A549 (cell line): ENCODE results near the gene KRTAP16-1. TPM values are rescaled to one million over a fixed set of nuclear protein-coding genes. Genes with fewer than 3 reads are reported as not detected.

Experiments
- ATAC-seq, 2 experiments: fragments of 200-7000 bp in 1 of 2; fragments of >200 bp in 1 of 2; cut with Nextera tagmentation in 1 of 2; cut with Tn5 transposase in 1 of 2; 3 replicates each; pipeline versions ENCODE4 v1.8.0 to v1.9.1; 2018 to 2020; ENCODE audit warnings: mild to moderate bottlenecking in 1 of 2, moderate library complexity in 1 of 2
- CTCF ChIA-PET: fragments of 300-600 bp; sonication (Branson Sonifier 250); formaldehyde crosslinking; extraction: SDS; loops from one replicate; lab custom pipeline; 2021; ENCODE audit warnings: antibody characterized with exemption, inconsistent platforms; lab: Yijun Ruan, JAX
- POLR2A ChIA-PET: fragments of 350-600 bp; formaldehyde crosslinking; extraction: SDS; loops from one replicate; lab custom pipeline; 2021; ENCODE audit warnings: antibody characterized with exemption, inconsistent platforms; lab: Yijun Ruan, JAX
- DNase-seq, 2 experiments: peaks; one replicate each; pipeline versions ENCODE4 v3.0.0 to v3.0.0-alpha.2; 2011 to 2016; ENCODE audit warnings: low read depth in 1 of 2, low spot score in 1 of 2
- FAIRE-seq: peaks from 2 replicates; lab custom pipeline; 2011; peaks lifted over from hg19 to GRCh38; lab: Jason Lieb, UNC
- H3K27ac ChIP-seq, 2 experiments: fragments of >200 bp; sonication (Bioruptor Twin); formaldehyde crosslinking; 3 replicates each; pipeline ENCODE4 v1.5.1; 2016 to 2017
- H3K4me1 ChIP-seq: fragments of >200 bp; sonication (Bioruptor Twin); formaldehyde crosslinking; 3 replicates; pipeline ENCODE4 v1.6.1; 2016
- H3K4me2 ChIP-seq: fragments of >200 bp; sonication (Bioruptor Twin); formaldehyde crosslinking; 3 replicates; pipeline ENCODE4 v1.6.1; 2016
- H3K4me3 ChIP-seq: fragments of >200 bp; sonication (Bioruptor Twin); formaldehyde crosslinking; 3 replicates; pipeline ENCODE4 v1.5.1; 2016
- H3K9me3 ChIP-seq: fragments of >200 bp; sonication (Bioruptor Twin); formaldehyde crosslinking; 3 replicates; pipeline ENCODE4 v1.6.1; 2016
- CEBPB ChIP-seq, 2 experiments: fragments of >200 bp in 1 of 2; sonication (Bioruptor Twin) in 1 of 2; formaldehyde crosslinking in 1 of 2; IDR thresholded peaks; 2 replicates each; pipeline ENCODE4 v1.6.1; 2012 to 2016
- CHD2 ChIP-seq: fragments of 150-350 bp; IDR thresholded peaks from 2 replicates; pipeline ENCODE4 v1.6.1; 2014; ENCODE audit warnings: low read length; ENCODE audit not compliant: partially characterized antibody
- FOSB ChIP-seq: fragments of 250-450 bp; sonication (Bioruptor Pico); IDR thresholded peaks from 2 replicates; pipeline ENCODE4 v1.5.0; 2020; ENCODE audit warnings: mild to moderate bottlenecking, moderate library complexity
- FOXS1 ChIP-seq: fragments of 250-450 bp; sonication (Bioruptor Pico); IDR thresholded peaks from 2 replicates; pipeline ENCODE4 v1.5.0; 2020; ENCODE audit warnings: mild to moderate bottlenecking, moderate library complexity
- HEYL ChIP-seq: fragments of 250-450 bp; sonication (Bioruptor Pico); IDR thresholded peaks from 2 replicates; pipeline ENCODE4 v1.8.0; 2021; ENCODE audit warnings: mild to moderate bottlenecking, moderate library complexity
- JUN ChIP-seq, 2 experiments: fragments of >200 bp; sonication (Bioruptor Twin); formaldehyde crosslinking; IDR thresholded peaks; 2 replicates in 1 of 2; 3 replicates in 1 of 2; pipeline ENCODE4 v1.6.1; 2016 to 2017
- KDM1A ChIP-seq: fragments of 200-600 bp; sonication (generic); IDR thresholded peaks from 2 replicates; pipeline ENCODE4 v1.6.1; 2016; ENCODE audit warnings: low read depth, mild to moderate bottlenecking
- KDM5A ChIP-seq: fragments of 200-600 bp; sonication (generic); IDR thresholded peaks from 2 replicates; pipeline ENCODE4 v1.6.1; 2016; ENCODE audit warnings: antibody characterized with exemption, mild to moderate bottlenecking
- MAFK ChIP-seq: fragments of 450-650 bp; IDR thresholded peaks from 2 replicates; pipeline ENCODE4 v1.6.1; 2014; ENCODE audit not compliant: partially characterized antibody
- NFE2L2 ChIP-seq: fragments of 150-350 bp; conservative IDR thresholded peaks from 2 replicates; pipeline ENCODE4 v1.6.1; 2014; ENCODE audit warnings: low read length
- RAD21 ChIP-seq, 2 experiments: fragments of >200 bp in 1 of 2; sonication (Bioruptor Twin) in 1 of 2; formaldehyde crosslinking in 1 of 2; IDR thresholded peaks in 1 of 2; conservative IDR thresholded peaks in 1 of 2; 2 replicates in 1 of 2; 3 replicates in 1 of 2; pipeline ENCODE4 v1.6.1; 2012 to 2018; ENCODE audit warnings: inconsistent platforms in 1 of 2
- RARB ChIP-seq: fragments of 250-450 bp; sonication (Bioruptor Pico); IDR thresholded peaks from 2 replicates; pipeline ENCODE4 v1.8.0; 2021; ENCODE audit warnings: mild to moderate bottlenecking, moderate library complexity
- RFX5 ChIP-seq: fragments of 450-650 bp; IDR thresholded peaks from 2 replicates; pipeline ENCODE4 v1.7.1; 2014; ENCODE audit warnings: antibody characterized with exemption, mild to moderate bottlenecking, moderate library complexity
- SREBF2 ChIP-seq: fragments of 450-650 bp; IDR thresholded peaks from 2 replicates; pipeline ENCODE4 v1.6.1; 2014; ENCODE audit warnings: mild to moderate bottlenecking, moderate library complexity
- TFCP2L1 ChIP-seq: fragments of 250-450 bp; sonication (Bioruptor Pico); IDR thresholded peaks from 2 replicates; pipeline ENCODE4 v1.5.0; 2021; ENCODE audit warnings: mild to moderate bottlenecking
- ZC3H11A ChIP-seq: fragments of 450-650 bp; IDR thresholded peaks from 2 replicates; pipeline ENCODE4 v1.6.1; 2014; ENCODE audit warnings: antibody characterized with exemption, mild to moderate bottlenecking
- ZSCAN20 ChIP-seq: fragments of 250-450 bp; sonication (Bioruptor Pico); IDR thresholded peaks from 2 replicates; pipeline ENCODE4 v1.8.0; 2022; ENCODE audit warnings: mild to moderate bottlenecking, moderate library complexity
- WGBS: methylation state at CpG from one replicate; pipeline ENCODE4 v1.1.6; 2017; ENCODE audit errors: missing lambda C conversion rate; 5-methylcytosine and 5-hydroxymethylcytosine counted together
- polyA plus RNA-seq, 4 experiments: library from polyadenylated mRNA; depleted of rRNA in 3 of 4; stranded (reverse); fragments of >200 nt; fragmentation: RNase III in 1 of 4; extraction: RNeasy Plus Mini Kit Qiagen cat#74134 plus additional on column Dnase treatment in 1 of 4; gene quantifications; 2 replicates in 3 of 4; 3 replicates in 1 of 4; pipeline ENCODE4 v1.2.3, GENCODE V29; 2011 to 2017
- TF ChIP-seq, protein P1 (sequence below): IDR thresholded peaks from 2 replicates; pipeline ENCODE4 v1.6.1; 2012; ENCODE audit warnings: low read depth, borderline replicate concordance
- TF ChIP-seq, protein P2 (sequence below): fragments of 250-450 bp; sonication (Bioruptor Pico); IDR thresholded peaks from 2 replicates; pipeline ENCODE4 v1.5.0; 2021; ENCODE audit warnings: mild to moderate bottlenecking, moderate library complexity, borderline replicate concordance
- TF ChIP-seq, protein P3 (sequence below): fragments of 250-450 bp; sonication (Bioruptor Pico); IDR thresholded peaks from 2 replicates; pipeline ENCODE4 v1.5.0; 2020; ENCODE audit warnings: low read depth, mild to moderate bottlenecking, moderate library complexity
- TF ChIP-seq, protein P4 (sequence below): IDR thresholded peaks from 2 replicates; pipeline ENCODE4 v1.6.1; 2012

KRTAP16-1 gene
- polyA plus RNA-seq, 2 of the 4 experiments (the other 2 are of a cell fraction) = not detected

DNA sequence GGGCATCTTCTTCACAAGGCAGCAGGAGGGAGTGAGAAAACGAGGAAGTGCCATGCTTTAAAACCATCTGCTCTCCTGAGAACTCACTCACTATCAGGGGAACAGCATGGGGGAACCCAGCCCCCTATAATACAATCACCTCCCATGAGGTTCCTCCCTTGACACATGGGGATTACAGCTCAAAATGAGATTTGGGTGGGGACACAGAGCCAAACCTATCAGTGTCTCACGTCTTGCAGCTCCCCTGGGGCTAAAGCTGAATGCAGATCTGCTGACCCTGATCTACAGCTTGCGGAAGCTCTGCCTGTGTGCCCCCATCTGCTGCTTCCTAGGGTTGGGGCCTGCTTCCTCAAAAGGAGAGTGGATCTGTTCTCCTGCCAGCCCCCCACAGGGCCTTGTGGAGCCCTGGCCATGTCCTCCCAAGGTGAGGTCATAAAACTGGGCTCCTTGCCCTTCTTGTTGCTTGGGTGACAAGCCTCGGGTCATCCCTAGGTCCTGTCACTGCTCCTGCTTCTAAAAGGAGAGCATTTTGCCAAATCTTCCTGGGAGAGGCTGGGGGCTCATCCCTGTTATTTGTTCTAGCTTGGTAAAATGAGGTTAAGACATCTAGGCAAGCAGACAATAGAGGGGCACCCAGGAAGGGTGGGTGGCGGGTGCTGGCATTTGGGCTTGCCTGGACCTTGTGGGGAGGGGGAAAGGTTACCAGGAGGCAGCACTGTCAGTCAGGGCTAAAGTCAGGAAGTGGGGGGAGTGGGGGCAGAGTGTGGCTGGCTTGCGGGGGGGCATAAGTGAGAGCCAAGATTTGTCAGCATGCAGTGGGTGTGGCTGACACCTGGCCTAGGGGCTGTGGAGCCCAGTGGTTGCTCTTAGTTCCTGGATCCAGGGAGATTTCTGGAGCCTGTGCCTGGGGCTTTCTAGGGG, 25.5 kb upstream of the KRTAP16-1 start:
- no peak overlapping the region for H3K4me2 ChIP-seq
- POLR2A ChIA-PET = no interaction called here
- FAIRE-seq (no peak), DNase-seq (no peak), ATAC-seq (no peak)
- TF ChIP-seq TFCP2L1 = no peak
- TF ChIP-seq KDM5A = no peak
- TF ChIP-seq MAFK = no peak
- no peak for TF ChIP-seq ZC3H11A
- no peak for TF ChIP-seq FOXS1
- no peak for TF ChIP-seq RARB (CRISPR knock-in tag)
- no peaks in the 10 kb centered on the region for H3K9me3 ChIP-seq
- WGBS = 73% methylated on average over 6 of the region's 6 CpGs
- no peak overlapping the region for H3K27ac ChIP-seq
- CTCF ChIA-PET = interaction anchor here (1.3 to 5.5 kb wide), 6 partner anchors 13 to 478 kb away, joined by 3 to 35 read pairs (median 6); no protein-coding TSS in a partner anchor
- H3K4me1 ChIP-seq = no peaks in the 10 kb centered on the region
- no peak overlapping the region for H3K4me3 ChIP-seq

DNA sequence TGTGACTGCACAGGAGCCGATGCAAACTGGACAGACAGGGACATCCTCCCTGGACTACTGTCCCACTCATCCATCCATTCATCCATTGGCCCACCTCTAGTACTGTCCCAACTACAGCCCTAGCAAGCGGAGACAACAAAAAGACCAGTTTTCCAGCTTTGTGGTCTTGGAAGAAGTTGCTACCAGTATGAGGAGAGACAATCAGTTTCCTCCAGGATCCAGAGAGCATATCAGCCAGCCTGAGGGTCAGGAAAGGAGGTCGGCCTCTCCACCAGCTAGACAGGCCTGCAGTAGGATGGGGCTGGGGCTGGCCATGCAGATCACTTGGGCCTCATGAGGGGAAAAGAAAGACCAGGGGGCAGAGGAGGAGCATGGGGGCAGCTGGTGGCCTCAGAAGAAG, 24.7 kb upstream of the KRTAP16-1 start:
- CTCF ChIA-PET = interaction anchor here (1.3 to 5.5 kb wide), 6 partner anchors 12 to 477 kb away, joined by 3 to 35 read pairs (median 10); no protein-coding TSS in a partner anchor
- Histone ChIP-seq H3K4me3 (no peak overlapping the region), H3K27ac (no peak overlapping the region), H3K4me1 (no peaks in the 10 kb centered on the region), H3K9me3 (no peaks in the 10 kb centered on the region), H3K4me2 (no peak overlapping the region)
- no peak for TF ChIP-seq SREBF2
- no peak for TF ChIP-seq CEBPB (IDR thresholded peaks at IDR 0.05)
- no peak for TF ChIP-seq KDM1A
- no peak for TF ChIP-seq ZSCAN20 (CRISPR knock-in tag)
- TF ChIP-seq RAD21 (conservative IDR thresholded peaks at IDR 0.05 in 1 of 2, IDR thresholded peaks at IDR 0.05 in 1 of 2) = no peak
- TF ChIP-seq, protein P1, sequence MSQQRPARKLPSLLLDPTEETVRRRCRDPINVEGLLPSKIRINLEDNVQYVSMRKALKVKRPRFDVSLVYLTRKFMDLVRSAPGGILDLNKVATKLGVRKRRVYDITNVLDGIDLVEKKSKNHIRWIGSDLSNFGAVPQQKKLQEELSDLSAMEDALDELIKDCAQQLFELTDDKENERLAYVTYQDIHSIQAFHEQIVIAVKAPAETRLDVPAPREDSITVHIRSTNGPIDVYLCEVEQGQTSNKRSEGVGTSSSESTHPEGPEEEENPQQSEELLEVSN = no peak
- no peak for TF ChIP-seq HEYL (CRISPR knock-in tag)
- no peak for TF ChIP-seq FOSB (CRISPR knock-in tag)
- TF ChIP-seq, protein P2, sequence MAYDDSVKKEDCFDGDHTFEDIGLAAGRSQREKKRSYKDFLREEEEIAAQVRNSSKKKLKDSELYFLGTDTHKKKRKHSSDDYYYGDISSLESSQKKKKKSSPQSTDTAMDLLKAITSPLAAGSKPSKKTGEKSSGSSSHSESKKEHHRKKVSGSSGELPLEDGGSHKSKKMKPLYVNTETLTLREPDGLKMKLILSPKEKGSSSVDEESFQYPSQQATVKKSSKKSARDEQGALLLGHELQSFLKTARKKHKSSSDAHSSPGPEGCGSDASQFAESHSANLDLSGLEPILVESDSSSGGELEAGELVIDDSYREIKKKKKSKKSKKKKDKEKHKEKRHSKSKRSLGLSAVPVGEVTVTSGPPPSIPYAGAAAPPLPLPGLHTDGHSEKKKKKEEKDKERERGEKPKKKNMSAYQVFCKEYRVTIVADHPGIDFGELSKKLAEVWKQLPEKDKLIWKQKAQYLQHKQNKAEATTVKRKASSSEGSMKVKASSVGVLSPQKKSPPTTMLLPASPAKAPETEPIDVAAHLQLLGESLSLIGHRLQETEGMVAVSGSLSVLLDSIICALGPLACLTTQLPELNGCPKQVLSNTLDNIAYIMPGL (CRISPR knock-in tag) = no peak
- TF ChIP-seq TFCP2L1 = no peak
- TF ChIP-seq JUN (IDR thresholded peaks at IDR 0.05) = no peak
- TF ChIP-seq, protein P3, sequence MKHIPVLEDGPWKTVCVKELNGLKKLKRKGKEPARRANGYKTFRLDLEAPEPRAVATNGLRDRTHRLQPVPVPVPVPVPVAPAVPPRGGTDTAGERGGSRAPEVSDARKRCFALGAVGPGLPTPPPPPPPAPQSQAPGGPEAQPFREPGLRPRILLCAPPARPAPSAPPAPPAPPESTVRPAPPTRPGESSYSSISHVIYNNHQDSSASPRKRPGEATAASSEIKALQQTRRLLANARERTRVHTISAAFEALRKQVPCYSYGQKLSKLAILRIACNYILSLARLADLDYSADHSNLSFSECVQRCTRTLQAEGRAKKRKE (CRISPR knock-in tag) = no peak
- TF ChIP-seq, protein P4, sequence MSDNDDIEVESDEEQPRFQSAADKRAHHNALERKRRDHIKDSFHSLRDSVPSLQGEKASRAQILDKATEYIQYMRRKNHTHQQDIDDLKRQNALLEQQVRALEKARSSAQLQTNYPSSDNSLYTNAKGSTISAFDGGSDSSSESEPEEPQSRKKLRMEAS = no peak
- TF ChIP-seq RFX5 = no peak
- no peak for TF ChIP-seq CHD2
- TF ChIP-seq NFE2L2 = no peak
- DNase-seq = no peak
- no peak for ATAC-seq
- WGBS = 89% methylated on average over 3 of the region's 3 CpGs
- FAIRE-seq = no peak
- POLR2A ChIA-PET = no interaction called here
